Measurements from ENCODE around the gene PLCG2. TPM values are rescaled to one million over a fixed set of nuclear protein-coding genes. Genes with fewer than 3 reads are reported as not detected.
A peak's percentile ranks its signal among the peaks of the same experiment; 100 is the strongest.

Gene PLCG2
- total and polyA plus RNA-seq, 2 of the 8 experiments (the other 6 are each of a cell fraction or from before 2014, with no cell fraction given), result 6.1 to 6.9 TPM

DNA sequence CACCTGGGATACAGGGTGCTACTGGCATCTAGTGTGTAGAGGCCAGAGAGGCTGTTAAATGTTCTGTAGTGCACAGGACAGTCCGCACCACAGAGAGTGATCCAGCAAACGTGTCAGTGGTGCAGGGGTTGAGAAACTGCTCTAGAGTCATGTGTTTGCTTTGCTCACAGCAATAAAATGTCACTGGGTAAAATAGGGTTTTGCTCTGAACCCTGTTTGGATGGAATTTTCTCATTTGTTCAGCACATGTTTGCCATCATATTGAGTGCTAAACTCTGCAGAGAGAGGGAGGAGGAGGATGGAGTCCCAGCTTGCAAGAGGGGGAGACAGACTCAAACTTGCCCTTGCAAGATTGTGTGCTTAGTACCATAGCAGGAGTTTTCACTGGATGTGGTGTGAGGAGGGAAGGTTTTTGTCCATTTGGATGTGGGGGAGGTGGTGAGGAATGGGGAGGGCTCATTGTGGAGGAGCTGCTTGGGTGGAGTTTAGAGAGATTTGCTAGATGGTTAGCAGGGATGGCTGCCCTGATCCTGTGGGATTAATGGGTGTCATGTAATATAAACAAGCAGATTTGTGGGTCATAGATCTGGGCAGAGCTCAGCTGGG lies 11.8 kb downstream of the PLCG2 start:
- Histone ChIP-seq H3K23me2 (ENCODE audit: low read depth, low read length) (no peaks in the 10 kb centered on the region), H2BK20ac (ENCODE audit: low read length) (0 out of 2 replicates have a peak overlapping the region, but pooled peaks have one; percentile 56), H3K79me1 (ENCODE audit: low read depth, low read length) (no peaks in the 10 kb centered on the region), H2BK5ac (ENCODE audit: low read depth, low read length) (no peak overlapping the region), H3K18ac (ENCODE audit: extremely low read depth, low read length) (no peak overlapping the region), H3K4me3 (ENCODE audit: extremely low read depth in 1 of 4, insufficient read depth in 2 of 4, low read depth in 3 of 4, low read length in 4 of 4) (no peak overlapping the region), H3K27me3 (replicated peaks in 1 of 4; ENCODE audit: control insufficient read depth in 3 of 4, extremely low read depth in 1 of 4, insufficient read depth in 3 of 4, low read length in 3 of 4) (no peaks in the 10 kb centered on the region), H2BK15ac (ENCODE audit: low read length) (no peak overlapping the region), H3K36me3 (ENCODE audit: control insufficient read depth in 2 of 4, insufficient read depth in 4 of 4, low read length in 3 of 4) (no peaks in the 10 kb centered on the region), H3K27ac (ENCODE audit: low read depth, low read length) (no peak overlapping the region), H4K91ac (replicated peaks; ENCODE audit: insufficient read length, low read length) (no peak overlapping the region), H2AK5ac (ENCODE audit: low read depth, low read length) (no peak overlapping the region), H3K14ac (ENCODE audit: insufficient read length) (no peak overlapping the region), H2BK120ac (replicated peaks; ENCODE audit: low read depth, low read length) (no peak overlapping the region), H4K8ac (ENCODE audit: extremely low read depth, insufficient read depth, low read length) (no peak overlapping the region), H2BK12ac (ENCODE audit: low read depth, low read length) (no peak overlapping the region), H3K56ac (replicated peaks; ENCODE audit: insufficient read length, low read depth, low read length) (no peak overlapping the region), H3K4ac (replicated peaks; ENCODE audit: insufficient read length, low read depth, low read length) (no peak overlapping the region), H3K4me2 (ENCODE audit: insufficient read depth in 1 of 2, low read depth in 2 of 2, low read length in 2 of 2) (no peak overlapping the region), H2AFZ (ENCODE audit: low read length) (no peak overlapping the region), H3K4me1 (replicated peaks in 1 of 4; ENCODE audit: control insufficient read depth in 3 of 4, insufficient read depth in 4 of 4, low read length in 3 of 4) (no peaks in the 10 kb centered on the region; a peak in 1 of 7 replicates), H4K5ac (ENCODE audit: insufficient read length, low read depth, low read length) (no peak overlapping the region), H3K9me3 (ENCODE audit: insufficient read depth in 2 of 2, low read depth in 1 of 2, low read length in 1 of 2) (no peaks in the 10 kb centered on the region), H4K20me1 (replicated peaks in 1 of 2; ENCODE audit: control insufficient read depth in 1 of 2, insufficient read depth in 2 of 2, low read length in 2 of 2) (no peaks in the 10 kb centered on the region), H3K23ac (ENCODE audit: insufficient read length) (no peak overlapping the region), H3K9ac (replicated peaks in 1 of 4; ENCODE audit: extremely low read depth in 1 of 4, low read depth in 3 of 4, low read length in 3 of 4) (no peak overlapping the region), H3K79me2 (ENCODE audit: control insufficient read depth in 1 of 2, insufficient read depth in 2 of 2, low read length in 2 of 2) (no peaks in the 10 kb centered on the region)
- TF ChIP-seq SIX5 (IDR thresholded peaks at IDR 0.05; ENCODE audit: low read depth, low read length) (no peak), PHF8 (conservative IDR thresholded peaks at IDR 0.05; ENCODE audit: low read depth, low read length) (no peak), CTBP2 (IDR thresholded peaks at IDR 0.05; ENCODE audit: borderline replicate concordance, insufficient read depth, insufficient read length, low read length) (no peak), RNF2 (IDR thresholded peaks at IDR 0.05; ENCODE audit: borderline replicate concordance, low read depth, low read length, missing control alignments, poor library complexity, severe bottlenecking) (no peak), KDM1A (IDR thresholded peaks at IDR 0.05; ENCODE audit: borderline replicate concordance, low read length) (no peak), YY1 (IDR thresholded peaks at IDR 0.05; ENCODE audit: low read depth, low read length) (no peak), JUN (IDR thresholded peaks at IDR 0.05; ENCODE audit: low read depth, low read length) (no peak), POLR2AphosphoS5 (IDR thresholded peaks at IDR 0.05; ENCODE audit: low read depth, low read length) (no peak)
- TF ChIP-seq, protein P1, sequence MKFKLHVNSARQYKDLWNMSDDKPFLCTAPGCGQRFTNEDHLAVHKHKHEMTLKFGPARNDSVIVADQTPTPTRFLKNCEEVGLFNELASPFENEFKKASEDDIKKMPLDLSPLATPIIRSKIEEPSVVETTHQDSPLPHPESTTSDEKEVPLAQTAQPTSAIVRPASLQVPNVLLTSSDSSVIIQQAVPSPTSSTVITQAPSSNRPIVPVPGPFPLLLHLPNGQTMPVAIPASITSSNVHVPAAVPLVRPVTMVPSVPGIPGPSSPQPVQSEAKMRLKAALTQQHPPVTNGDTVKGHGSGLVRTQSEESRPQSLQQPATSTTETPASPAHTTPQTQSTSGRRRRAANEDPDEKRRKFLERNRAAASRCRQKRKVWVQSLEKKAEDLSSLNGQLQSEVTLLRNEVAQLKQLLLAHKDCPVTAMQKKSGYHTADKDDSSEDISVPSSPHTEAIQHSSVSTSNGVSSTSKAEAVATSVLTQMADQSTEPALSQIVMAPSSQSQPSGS (IDR thresholded peaks at IDR 0.05; ENCODE audit: low read length), result no peak
- TF ChIP-seq, protein P2, sequence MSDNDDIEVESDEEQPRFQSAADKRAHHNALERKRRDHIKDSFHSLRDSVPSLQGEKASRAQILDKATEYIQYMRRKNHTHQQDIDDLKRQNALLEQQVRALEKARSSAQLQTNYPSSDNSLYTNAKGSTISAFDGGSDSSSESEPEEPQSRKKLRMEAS (IDR thresholded peaks at IDR 0.05), result no peak
- POLR2A ChIA-PET (ENCODE audit: partially characterized antibody), result no interaction called here
- CTCF ChIA-PET (ENCODE audit: partially characterized antibody), result interaction anchor here (0.9 to 1.6 kb wide), 5 partner anchors 9 to 83 kb away, joined by 3 to 6 read pairs (median 4); partner anchors contain the start of gene PLCG2
- 88% methylated on average over 2 of the region's 2 CpGs; no CpG with 5 or more reads in 1 of the 2 experiments for WGBS, 2 experiments (ENCODE audit: extremely low coverage in 1 of 2, insufficient coverage in 1 of 2, insufficient read length in 1 of 2, insufficient replicate concordance in 2 of 2, low coverage in 1 of 2, low lambda C conversion rate in 2 of 2, missing lambda C conversion rate in 1 of 2)
- no peak for FAIRE-seq
- DNase-seq (ENCODE audit: low read depth in 1 of 2, low spot score in 2 of 2), result no peak
